ENCODE data around the gene SLC13A3.

SLC13A3 gene

DNA sequence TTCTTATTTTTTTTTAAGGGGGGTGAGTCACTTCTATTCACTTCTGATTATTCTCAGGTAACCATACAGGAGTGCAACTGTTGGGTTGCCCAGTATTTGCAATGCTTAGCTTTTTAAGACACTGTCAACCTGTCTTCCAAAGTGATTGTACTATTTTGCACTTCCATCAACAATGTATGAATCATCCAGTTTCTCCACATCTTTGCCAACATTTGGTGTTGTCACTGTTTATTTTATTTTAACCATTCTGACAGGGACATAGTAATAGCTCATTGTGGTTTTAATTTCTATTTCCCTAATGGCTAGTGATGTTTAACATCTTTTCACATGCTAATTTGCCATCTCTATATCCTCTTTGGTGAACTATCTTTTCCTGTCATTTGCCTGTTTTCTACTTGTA is 1.4 kb upstream of the SLC13A3 start:
- DNase-seq (ENCODE audit: low read depth), result peak; percentile 55

DNA sequence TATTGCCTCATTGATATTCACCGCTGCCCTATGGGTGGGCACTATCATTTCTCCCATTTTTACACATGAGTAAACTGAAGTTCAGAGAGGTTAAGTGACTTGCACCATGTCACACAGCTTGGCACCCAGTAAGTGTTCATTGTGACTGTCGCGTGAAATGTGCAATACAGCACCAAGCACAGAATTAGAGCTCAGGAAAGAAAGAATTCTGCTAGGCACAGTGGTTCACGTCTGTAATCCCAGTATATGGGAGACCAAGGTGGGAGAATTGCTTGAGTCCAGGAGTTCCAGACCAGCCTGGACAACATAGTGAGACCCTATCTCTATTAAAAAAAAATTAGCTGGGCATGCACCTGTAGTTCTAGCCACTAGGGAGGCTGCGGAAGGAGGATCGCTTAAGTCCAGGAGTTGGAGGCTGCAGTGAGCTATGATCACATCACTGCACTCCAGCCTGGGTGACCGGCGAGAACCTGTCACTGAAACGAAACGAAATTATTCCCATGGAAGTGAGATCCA is 626 bp downstream of the SLC13A3 start:
- no peak for DNase-seq (ENCODE audit: low read depth)

DNA sequence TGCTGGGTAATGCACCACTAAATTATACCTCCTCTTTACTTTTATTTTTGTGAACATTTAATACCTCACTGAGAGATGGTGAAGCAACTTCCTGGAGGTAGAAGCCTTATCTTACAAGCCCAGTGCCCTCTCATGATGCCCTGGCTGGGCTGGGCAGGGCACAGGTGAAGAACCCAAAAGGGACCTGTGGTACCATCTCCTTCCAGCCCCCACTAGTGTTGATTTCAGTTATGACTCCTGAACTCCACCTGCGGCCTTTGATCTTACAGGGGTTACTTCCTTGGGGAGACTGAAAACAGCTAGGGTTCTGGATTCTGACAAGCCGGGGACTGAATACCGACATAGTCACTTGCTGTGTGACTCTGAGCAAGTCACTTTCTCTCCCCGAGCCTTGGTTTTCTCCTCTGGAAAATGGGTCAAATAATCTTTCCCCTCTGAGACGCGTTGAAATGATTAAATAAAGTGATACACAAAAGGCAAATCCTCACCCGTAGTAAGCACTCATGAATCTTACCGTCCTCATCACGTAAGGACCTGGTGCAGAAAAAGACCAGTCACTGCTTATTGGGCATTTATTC is 1.2 kb downstream of the SLC13A3 start:
- DNase-seq (ENCODE audit: low read depth), result no peak

DNA sequence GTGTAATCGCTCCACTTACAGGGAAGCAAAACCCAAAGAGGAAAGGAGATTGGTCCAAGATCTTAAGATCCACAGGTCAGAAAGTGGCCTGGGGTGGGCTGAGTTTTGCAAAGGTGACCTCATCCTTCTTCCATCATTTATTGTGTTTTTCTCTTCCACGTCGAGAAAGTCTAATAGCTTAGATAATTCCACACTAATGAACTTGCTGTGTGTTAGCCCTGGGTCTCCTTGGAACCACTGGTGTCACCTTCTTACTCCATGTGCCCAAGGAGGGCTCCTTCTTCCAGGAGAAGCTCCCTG is 1.7 kb downstream of the SLC13A3 start:
- no peak for DNase-seq (ENCODE audit: low read depth)

DNA sequence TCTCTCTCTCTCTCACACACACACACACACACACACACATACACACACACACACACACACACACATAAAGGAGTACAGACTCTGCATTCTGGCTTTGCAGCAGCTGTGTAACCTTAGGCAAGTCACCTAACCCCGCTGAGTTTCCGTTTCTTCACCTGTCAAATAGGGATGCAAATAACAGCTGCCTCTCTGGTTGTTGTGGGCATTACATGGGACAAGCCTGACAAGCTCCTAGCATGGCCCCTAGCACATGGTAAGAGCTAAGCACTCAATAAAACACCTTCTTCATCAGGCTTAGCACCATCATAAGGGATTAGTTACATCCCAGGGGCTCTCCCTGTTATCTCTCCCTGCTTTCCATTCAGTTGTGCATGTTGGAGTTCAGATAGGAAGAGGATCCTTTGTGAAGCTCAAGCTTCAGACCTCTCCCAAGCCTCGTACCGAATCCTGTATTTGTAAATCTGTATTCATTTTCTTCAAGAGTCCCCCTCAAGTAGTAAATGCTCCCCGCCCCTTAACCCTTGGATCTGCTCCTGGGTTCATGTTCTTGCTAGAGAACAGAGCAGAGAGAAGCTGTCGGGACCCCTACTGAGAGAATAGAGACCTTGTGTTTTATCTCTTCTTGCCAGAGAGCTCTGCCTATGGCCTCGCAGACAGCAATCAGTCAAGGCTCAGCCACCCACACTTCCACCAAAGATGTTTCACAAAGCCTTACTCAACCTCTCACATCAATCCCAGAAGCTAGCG is 2.2 kb downstream of the SLC13A3 start:
- peak; percentile 51 for DNase-seq (ENCODE audit: low read depth)

DNA sequence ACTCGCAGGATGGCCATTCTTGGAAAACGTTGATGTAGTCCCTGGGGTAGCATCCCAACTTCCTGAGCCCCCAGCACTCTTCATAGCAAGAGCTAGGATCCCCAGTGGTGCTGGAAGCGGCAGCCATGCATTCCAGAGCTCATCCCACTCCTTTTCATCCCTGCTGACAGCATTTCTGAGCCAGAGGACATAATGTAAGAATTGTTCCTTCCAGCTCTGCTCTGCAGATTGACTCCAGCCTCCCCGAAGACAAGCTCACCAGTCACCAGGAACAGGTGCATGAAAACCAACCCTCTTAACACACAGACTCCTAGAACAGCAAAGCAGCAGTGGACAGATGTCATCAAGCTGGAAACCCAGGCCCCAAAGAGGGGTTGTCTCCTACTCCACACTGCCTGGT is 3.8 kb downstream of the SLC13A3 start:
- DNase-seq (ENCODE audit: low read depth), result no peak

DNA sequence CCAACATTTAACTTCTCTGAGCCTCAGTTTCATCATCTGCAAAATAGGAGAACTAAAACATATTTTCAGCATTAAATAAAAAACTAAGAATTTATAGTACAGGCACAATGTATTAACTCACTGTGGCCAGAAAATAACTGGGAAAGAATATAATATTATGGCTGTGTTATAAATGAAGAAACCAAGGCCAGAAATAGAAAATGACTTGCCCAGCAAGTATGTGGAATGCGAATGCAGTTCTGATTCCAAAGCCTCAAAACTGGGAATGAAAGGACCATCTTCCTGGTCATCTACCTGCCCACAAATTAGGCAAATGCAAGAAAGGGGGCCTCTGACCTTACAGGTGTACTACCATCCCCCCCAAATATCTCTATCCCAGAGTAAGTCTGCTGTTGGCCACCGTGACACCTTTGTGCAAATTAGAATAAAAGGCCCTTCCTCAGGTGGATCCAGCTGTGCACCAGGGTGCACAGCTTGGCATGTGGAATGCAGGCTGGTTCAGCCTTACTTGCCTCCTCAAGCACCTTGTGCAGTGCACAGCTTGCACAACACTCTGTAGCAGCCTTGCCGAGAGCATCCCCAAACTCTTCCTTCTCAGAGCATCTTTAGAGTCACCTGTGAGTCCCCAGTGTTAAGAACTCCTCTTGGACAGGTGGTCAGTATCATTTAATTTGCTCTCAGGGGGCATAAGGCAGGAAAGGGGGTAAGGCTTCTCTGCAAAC is 4.4 kb downstream of the SLC13A3 start:
- no peak for DNase-seq (ENCODE audit: low read depth)

DNA sequence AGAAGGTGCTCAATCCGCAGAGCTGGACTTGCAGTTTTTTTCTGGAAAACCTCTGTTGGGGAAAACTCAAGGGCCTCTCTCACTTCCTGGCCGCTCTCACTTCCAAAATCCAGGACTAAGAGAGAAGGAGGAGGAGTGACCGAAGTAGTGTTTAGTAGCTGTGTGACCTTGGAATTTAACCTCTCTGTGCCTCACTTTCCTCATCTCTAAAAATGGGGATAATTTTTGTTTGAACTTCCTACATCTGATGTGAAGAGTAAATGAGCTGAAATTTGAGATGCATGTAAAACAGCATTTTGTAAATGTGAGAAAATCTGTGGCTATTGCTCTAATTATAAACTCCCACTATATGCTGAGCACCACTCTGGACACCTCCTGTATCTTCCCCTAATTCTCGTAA is 5.1 kb downstream of the SLC13A3 start:
- DNase-seq (ENCODE audit: low read depth), result no peak

DNA sequence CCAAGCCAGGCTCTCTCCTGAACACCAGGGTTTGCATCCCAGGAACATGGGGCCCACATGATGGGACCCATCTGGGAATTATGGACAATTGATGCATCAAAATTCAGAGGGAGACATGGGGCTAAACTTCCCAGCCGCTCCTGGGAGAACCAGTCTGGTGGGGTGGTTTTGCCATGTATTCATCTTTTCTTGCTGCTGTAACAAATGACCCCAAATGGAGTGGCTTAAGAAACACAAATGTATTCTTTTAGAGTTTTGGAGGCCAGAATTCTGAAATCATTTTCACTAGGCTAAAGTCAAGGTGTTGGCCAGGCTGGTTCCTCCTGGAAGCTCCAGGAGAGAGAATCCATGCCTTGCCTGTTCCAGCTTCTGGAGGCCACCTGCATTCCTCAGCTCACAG is 6.5 kb downstream of the SLC13A3 start:
- DNase-seq (ENCODE audit: low read depth), result no peak

DNA sequence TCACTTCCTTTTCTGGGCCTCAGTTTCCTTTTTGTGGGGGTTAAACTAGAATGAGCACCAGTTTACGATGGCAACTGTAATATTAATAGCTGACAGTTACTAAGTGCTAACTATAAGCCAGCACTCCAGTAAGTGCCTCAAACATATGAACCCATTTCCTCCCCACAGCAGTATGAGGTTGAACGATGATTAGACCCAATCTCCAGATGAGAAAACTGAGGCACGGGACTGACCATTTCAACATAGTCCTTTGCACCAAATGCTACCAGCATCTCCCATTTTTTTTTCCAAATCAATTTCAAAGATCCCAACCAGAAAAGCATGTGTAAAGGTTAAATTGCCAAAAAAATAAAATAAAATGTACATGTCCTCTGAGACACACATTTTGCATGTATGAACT is 7.1 kb downstream of the SLC13A3 start:
- no peak for DNase-seq (ENCODE audit: low read depth)

DNA sequence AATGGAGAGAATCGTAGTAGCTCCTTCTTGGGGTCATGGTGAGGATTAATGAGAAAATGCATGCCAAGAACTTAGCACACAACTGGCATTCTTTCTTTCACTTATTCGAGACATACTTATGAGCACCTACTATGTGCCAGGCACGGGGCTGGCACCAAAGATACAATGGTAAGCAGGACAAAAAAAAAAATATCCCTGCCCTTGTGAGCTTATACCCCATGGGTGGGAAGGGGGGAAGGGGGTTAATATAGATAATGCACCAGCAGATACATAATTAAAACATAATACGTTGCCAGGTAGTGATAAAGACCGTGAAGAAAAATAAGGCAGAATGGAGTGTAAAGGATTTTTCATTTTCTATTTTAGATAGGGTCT is 8.3 kb downstream of the SLC13A3 start:
- DNase-seq (ENCODE audit: low read depth), result no peak

DNA sequence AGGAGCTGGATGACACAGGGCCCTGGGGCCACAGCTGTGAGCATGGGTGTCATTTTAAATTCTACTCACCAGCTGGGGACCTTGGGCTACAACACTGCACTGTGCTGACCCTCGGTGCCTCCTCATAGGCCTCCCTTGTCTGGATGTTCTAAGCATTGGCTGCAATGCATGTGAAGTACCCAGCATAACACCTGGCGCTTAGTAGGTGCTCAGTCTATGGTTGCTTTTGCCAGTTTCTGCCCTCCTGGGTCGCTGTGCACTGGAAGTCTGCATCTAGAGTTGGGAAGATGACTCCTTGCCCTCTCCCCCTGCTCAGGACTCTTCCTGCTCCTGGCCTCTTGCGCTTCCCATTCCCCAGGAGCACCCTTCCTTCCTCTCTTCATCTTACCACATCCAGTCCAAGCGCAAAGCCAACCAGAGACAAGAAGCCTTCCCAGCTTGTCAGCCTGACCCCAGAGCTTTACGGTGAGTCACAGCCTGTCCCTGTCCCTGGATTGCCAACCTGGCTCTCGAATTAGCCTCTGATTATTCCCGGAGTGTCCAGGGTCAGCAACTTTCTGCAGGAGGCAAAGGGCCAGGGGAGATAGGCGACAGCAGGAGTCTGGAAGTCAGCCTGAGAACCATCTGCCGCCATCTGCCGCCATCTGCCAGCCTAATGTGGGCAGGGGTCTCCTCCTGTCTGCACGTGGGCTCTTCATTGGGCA is 8.8 kb downstream of the SLC13A3 start:
- no peak for DNase-seq (ENCODE audit: low read depth)

DNA sequence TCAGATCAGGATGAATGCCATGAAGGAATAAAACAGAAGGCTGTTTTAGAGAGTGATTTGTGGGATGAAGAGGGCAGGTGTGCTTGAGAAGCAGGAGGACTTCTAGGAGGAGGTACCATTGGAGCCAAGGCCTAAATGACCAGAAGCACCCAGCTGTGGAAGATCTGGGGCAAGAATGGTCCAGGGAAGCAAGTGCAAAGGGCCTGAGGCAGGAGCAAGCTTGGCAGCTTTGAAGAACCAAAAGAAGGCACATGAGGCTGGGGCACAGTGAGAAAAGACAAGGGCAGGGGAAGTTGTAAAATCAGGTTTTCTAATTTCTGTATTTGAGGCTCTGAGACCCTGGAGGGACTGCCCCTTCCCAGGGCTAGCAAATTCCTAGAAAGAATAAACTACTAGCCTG is 9.8 kb downstream of the SLC13A3 start:
- no peak for DNase-seq (ENCODE audit: low read depth)

DNA sequence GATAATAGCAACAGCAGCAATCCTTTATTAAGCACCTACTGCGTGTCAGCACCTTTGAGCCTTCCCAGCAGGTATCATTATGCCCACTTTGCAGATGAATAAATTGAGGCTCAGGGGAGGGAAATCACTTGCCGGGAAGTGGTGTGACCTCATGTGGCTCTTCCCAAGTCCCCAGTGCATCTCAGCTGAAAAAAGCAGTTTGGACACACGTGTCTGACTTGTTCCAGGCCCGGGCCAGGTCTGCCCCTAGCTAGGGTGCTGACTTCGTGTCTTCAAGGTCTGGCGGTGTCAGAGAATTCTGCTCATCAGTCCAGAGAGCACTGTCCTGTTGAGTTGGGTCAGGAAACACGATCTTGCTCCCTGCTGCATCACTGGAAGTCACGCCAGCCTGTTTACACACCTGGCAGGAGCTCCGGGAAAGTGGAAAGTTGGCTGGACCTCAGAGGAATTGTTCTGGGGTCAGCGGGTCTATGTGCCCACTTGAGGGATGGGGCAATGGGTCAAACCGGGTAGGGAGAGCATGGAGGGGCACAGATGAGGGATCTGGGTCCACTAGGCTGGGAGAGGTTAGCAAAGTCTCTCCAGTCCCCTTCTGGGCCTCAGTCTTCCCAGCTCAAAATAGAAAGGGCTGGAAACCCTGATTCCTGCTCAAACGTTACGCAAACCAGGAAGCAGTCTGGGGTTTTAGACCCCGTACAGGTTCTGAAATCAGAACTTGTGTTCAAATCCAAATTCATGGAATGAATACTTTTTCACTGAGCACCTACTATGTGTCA is 10.5 kb downstream of the SLC13A3 start:
- no peak for DNase-seq (ENCODE audit: low read depth)

DNA sequence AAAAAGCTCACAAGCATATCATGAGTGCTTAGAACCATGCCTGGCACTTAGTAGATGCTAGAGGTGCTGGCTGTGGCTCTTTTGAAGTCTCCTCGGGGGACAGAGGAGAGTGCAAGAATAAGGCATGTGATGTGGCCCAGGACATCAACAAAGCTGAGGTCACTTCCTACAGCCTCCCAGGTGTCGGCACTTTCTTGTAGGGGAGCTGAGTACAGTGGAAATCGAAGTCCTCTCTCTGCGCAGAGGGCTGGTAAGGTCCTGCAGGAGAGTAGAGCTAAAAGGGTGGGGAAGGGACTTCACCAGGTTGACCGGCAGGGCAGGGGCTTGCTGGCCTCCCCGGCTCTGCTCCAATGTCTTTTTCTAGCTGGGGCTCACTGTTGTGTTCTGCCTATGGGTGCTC is 11.2 kb downstream of the SLC13A3 start:
- DNase-seq (ENCODE audit: low read depth), result no peak

DNA sequence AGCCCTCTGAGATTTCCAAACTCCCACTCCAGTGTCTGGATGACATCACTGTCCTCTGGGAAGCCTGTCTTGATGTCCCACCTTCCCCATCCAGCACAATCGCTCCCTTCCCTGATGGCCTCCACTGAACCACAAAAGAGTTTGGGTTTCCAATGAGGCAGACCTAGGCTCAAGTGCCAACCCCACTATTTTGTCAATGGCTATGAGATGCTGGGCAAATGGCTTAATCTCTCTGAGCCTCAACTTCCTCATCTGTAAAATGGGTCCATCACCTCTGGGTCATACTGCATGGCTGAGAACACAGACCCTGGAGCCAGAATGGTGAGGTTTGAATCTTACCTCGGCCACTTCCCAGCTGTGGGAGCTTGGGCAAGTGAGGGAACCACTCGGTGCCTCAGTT is 11.7 kb downstream of the SLC13A3 start:
- DNase-seq (ENCODE audit: low read depth), result no peak

DNA sequence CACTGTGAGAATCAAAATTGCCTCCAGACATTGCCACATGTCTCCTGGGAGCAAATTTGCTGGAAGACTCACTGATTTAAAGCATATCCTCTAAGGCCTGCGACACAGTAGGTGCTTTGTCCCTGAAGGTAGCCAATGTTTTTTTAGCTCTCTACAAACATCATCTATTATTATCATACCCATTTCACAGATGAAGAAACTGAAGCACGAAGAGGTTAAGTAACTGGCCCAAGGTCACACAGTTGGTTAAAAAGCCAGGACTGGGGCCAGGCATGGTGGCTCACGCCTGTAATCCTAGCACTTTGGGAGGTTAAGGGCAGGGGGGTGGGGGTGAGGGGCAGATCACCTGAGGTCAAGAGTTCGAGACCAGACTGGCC is 12.4 kb downstream of the SLC13A3 start:
- DNase-seq (ENCODE audit: low read depth), result no peak

DNA sequence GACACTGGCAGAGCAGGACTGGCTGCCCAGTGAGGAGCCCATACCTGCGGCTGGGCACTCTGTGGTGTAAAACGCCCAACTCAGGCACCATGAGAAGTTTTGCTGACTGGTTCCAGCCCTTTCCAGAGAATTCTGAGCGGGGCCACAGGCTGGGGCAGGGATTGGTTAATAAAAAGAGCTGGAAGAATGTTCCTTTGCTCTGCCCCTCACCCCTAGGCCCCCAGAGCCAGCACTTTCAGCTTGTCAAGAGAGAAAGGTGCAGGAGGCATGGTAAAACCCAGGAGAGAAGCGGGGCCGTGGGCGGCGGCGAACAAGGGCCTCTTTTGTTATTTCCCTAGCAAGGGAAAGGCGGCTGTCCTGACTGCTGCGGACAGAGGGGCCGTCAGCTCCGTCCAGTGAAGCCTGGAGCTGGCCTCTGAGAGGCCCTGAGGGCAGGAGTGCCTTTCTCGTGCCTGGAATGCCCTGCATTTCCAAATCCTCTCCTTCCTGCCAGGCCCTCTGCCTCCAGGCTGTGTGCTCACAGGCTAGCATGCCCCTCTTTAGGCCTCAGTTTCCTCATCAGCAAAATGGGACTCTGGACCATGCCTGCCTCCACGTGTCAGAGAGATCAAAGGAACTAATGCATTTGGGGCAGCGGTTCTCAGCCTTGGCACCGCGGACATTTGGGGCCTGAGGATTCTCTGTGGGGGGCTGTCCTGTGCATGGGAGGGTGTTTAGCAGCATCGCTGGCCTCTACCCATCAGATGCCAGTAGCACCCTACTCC is 12.9 kb downstream of the SLC13A3 start:
- no peak for DNase-seq (ENCODE audit: low read depth)

DNA sequence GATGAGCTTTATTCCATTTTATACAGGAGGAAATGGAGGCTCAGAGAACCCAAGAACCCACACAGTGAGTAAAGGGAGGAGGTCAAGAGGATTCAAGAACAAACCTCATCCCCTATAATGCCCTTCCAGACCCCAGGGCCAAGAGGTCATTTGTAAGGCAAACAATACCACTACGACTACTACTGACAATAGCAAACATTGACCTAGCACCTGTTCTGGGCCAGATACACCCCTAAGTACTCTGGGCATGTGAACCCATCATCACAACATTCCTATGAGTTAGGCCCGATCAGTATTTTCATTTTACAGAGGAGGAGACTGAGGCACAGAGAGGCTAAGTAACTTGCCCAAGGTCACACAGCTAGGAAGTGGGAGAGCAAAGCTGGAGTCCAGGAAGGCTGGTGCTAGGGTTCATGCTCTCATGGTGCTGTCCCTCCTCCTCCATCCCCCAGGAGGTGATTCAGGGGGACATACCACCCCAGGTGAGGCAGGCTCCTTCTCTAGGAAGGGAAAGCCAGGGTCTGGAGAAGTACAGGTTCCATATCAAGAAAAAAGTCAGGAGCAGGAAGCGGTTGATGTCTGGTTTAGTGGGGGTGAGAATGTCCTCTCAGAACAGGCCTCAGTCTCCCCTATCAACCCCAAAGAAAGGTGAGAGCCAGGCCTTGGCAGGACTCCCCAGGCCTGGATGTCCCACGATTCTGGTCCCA is 13.7 kb downstream of the SLC13A3 start:
- no peak for DNase-seq (ENCODE audit: low read depth)

DNA sequence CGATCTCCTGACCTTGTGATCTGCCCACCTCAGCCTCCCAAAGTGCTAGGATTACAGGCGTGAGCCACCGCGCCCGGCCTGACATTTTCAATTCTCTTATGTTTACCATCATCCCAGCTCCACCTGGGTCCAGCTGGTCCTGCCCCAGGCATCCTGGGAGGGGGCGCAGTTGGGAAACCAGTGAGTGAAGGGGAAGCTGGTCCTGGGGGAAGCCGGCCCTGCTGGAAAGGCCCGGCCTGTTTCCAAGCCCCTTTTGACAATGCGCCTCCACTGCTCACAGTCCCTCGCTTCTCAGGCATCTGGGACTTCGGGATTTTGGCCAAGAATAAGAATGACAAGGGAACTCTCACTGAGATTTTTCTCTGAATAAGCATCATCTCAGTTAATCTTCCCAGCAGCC is 14.2 kb downstream of the SLC13A3 start:
- DNase-seq (ENCODE audit: low read depth), result no peak

DNA sequence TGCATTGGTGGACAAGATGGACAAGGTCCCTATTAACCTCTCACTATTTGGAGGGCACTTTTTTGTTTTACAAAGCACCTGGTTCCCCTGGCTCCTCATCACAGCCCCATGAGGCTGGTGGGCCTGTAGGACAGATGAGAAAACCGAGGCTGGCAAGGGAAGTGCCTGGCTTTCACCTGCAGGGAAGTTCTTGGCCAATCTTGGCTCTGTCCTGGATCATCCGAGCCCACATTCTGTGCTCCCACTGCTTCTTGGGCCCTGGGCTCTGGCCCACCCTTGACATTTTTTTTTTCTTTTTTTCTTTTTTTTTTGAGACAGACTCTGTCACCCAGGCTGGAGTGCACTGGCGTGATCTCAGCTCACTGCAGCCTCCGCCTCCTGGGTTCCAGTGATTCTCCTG is 14.7 kb downstream of the SLC13A3 start:
- DNase-seq (ENCODE audit: low read depth), result no peak
